GM10266 (cell line): Measurements from ENCODE around the gene SHISA9.

ENCODE experiments used
- DNase-seq: peaks from one replicate; pipeline ENCODE4 v3.0.0; 2012; ENCODE audit errors: extremely low spot score
- CTCF ChIP-seq: IDR thresholded peaks from 2 replicates; pipeline ENCODE4 v1.5.1; 2012; ENCODE audit warnings: mild to moderate bottlenecking, low read depth; ENCODE audit not compliant: control insufficient read depth, insufficient read depth; ENCODE audit errors: missing control alignments

SHISA9 gene

GRCh38 chr16:12976936-12977335 is 75.5 kb downstream of the SHISA9 start:
- DNase-seq, result no peak
- no peak for TF ChIP-seq CTCF

- no peak for TF ChIP-seq CTCF
- no peak for DNase-seq
Observed at GRCh38 chr16:12985516-12985915, 84.1 kb downstream of the SHISA9 start.

GRCh38 chr16:12988071-12988470 is 86.7 kb downstream of the SHISA9 start:
- no peak for DNase-seq
- no peak for TF ChIP-seq CTCF

- no peak for DNase-seq
- no peak for TF ChIP-seq CTCF
Observed at GRCh38 chr16:12992066-12992465, 90.7 kb downstream of the SHISA9 start.

- DNase-seq, result no peak
- no peak for TF ChIP-seq CTCF
Observed at GRCh38 chr16:12994402-12994801, 93.0 kb downstream of the SHISA9 start.

- no peak for TF ChIP-seq CTCF
- DNase-seq, result no peak
Observed at GRCh38 chr16:12995721-12996372, 94.4 kb downstream of the SHISA9 start.

GRCh38 chr16:12998361-12999085 is 97.1 kb downstream of the SHISA9 start:
- DNase-seq, result no peak
- TF ChIP-seq CTCF, result no peak
